ENCODE results near the gene DKK1.

The DKK1 gene

DNA sequence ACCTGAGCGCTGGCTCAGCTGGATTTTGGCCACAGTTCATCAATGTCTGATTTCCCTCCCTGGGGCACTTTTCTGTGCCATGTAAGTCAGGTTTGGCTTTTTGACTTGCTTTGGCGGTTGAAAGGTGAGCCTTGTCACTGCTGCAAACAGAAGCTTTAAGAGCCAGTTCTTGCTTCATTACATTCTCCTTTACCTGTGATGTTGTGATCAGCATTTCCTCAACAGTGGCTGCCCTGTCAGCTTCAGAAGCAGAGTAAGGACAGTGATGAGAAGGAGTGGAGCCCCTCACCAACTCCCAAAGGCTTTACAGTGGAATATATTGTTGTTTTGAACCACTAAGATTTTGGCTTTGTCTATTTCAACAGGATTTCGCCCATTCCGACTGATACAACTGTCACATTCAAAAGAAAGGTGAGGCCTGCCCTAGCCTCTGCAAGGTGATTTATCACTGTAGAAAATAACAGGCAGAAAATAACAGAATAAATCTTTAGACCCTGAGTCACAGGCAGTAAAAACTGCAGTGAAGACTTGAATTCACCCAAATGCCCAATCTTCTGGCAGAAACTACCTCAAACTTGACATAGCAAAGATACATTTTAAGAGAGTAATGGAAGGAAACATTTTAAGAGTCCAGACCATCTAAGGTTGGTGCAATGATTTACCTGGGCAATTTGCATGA is 13.3 kb upstream of the DKK1 start:
- TF ChIP-seq, protein P1, sequence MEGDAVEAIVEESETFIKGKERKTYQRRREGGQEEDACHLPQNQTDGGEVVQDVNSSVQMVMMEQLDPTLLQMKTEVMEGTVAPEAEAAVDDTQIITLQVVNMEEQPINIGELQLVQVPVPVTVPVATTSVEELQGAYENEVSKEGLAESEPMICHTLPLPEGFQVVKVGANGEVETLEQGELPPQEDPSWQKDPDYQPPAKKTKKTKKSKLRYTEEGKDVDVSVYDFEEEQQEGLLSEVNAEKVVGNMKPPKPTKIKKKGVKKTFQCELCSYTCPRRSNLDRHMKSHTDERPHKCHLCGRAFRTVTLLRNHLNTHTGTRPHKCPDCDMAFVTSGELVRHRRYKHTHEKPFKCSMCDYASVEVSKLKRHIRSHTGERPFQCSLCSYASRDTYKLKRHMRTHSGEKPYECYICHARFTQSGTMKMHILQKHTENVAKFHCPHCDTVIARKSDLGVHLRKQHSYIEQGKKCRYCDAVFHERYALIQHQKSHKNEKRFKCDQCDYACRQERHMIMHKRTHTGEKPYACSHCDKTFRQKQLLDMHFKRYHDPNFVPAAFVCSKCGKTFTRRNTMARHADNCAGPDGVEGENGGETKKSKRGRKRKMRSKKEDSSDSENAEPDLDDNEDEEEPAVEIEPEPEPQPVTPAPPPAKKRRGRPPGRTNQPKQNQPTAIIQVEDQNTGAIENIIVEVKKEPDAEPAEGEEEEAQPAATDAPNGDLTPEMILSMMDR (IDR thresholded peaks at IDR 0.05; ENCODE audit: borderline replicate concordance, insufficient read depth, low read depth, low read length) = no peak
- no peak overlapping the region for H3K4me3 ChIP-seq (ENCODE audit: low read depth, low read length)

DNA sequence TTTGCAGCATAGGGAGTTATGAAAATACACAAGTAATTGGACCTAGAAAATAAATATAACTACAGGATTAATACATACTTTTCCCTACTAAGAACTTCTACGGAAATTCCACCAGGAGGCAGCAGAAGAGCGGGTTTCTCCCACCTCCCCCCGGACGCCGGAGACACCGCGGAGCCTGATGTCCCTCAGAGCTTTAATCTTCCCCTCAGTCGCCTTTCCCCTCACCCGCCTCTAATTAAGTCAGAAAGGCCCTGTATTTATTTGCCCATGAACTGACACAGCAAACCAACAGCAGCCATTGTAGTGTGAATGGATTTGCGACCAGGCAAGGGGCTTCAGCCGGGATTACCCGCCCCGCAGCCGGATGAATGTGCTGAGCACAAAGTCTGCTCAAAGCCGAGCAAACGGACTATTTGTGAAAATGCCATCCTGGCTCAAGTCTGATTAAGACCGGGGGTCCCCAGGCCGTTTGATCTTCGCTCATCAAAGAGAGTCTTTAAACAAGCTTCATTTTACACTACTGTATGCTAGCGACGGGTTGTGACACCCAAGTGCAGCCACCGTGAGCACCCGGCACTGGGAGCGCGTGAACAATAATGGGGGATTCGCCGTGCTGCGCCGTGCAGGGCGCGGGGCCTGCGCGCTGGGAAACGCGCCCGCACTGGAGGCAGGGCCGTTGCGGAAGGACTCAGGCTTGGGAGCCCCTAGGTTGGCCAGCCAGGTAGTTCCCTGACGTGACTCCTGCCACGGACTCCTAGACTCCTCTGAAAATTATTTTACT is 5.6 kb upstream of the DKK1 start:
- no peak overlapping the region for H3K4me3 ChIP-seq (ENCODE audit: low read depth, low read length)
- TF ChIP-seq, protein P1 (IDR thresholded peaks at IDR 0.05; ENCODE audit: borderline replicate concordance, insufficient read depth, low read depth, low read length) = peak; percentile 53; the same call in 1 of the 2 replicates

DNA sequence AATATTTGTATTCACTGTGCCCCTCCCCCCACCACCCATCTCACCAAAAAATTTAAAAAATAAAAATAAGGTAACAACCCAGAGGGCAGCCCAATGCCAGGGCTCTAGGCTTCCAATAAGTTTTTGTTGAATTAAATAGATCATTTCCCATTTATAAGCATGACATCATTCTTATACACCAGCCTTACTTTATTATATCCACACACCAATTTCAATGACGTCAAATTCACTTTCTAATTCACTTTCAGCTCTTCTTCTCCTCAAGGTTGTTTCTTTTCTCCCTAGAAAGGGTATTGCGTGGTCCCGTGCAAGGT is 1.2 kb upstream of the DKK1 start:
- no peak overlapping the region for H3K4me3 ChIP-seq (ENCODE audit: low read depth, low read length)
- TF ChIP-seq, protein P1 (IDR thresholded peaks at IDR 0.05; ENCODE audit: borderline replicate concordance, insufficient read depth, low read depth, low read length) = no peak

DNA sequence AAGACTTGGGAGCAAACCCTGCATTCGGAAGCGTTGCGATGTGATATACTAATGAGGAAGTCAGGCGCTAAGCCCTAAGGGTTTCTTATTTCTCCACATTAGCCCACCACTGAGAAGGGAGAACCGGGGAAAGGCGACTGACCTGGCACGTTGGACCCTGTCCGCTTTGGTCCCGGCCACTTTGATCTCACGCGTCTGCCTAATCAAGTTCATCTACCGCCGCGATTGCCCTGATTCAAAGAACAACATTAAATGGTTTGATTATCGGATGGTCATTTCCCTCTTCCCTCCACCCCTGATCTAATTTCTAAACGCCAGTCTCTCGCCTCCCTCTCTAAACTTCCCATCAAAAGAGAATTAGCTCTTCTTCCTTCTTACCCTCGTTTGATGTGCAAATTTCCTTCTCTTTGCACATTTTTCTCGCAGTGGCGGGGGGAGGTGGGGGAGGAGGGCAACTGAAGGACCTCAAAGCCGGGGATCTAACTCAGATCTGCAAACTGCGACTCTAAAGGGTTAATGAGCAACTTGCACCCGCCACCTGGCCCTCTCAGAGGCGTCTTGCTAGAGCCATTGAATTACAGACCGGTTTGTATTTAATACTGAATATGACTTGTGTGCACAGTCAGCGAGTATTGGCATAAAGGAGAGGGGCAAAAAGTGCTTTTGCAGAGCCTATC is 687 bp upstream of the DKK1 start:
- no peak overlapping the region for H3K4me3 ChIP-seq (ENCODE audit: low read depth, low read length)
- TF ChIP-seq, protein P1 (IDR thresholded peaks at IDR 0.05; ENCODE audit: borderline replicate concordance, insufficient read depth, low read depth, low read length) = no peak

DNA sequence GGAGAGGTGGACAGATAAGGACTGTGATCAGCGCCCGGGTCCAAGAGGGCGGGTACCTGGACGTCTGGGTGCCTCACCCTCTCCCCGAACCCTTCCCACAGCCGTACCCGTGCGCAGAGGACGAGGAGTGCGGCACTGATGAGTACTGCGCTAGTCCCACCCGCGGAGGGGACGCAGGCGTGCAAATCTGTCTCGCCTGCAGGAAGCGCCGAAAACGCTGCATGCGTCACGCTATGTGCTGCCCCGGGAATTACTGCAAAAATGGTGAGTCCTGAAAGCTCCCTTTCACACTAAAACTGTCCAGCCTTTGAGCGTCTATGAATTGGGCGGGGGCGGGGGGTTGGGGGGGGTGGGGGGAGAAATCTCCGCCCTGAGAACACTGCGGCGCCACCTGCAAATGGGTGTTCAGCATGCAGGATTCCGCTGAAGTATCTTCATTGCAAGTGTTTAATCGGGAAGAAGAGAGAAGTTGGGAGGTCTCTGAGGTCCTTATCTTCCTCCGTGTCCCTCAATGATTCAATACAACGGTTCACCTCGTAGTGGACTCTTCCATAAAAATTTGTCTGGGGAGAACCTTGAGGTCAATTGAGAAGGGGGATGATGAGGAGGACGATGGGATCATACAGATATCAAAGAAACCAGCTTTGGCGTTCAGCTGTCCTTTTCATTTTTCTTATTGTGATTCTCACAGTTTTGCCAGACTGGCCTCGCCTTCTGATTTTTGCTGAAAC is 906 bp downstream of the DKK1 start:
- TF ChIP-seq, protein P1 (IDR thresholded peaks at IDR 0.05; ENCODE audit: borderline replicate concordance, insufficient read depth, low read depth, low read length) = no peak

DNA sequence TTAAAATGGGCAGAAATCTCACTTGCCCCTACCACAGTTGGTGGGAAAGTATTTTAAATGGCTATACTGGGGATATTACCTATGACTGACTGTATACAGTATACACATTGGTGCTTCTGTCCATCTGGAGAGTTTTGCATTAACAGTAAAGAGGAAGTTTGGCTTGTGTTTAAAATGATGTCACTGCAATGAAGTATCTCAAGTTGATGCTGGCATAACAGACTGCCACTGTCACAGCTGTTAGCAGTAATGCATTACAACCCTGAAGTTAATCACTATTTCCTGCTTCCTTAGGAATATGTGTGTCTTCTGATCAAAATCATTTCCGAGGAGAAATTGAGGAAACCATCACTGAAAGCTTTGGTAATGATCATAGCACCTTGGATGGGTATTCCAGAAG is 1.9 kb downstream of the DKK1 start:
- TF ChIP-seq, protein P1 (IDR thresholded peaks at IDR 0.05; ENCODE audit: borderline replicate concordance, insufficient read depth, low read depth, low read length) = no peak
- H3K4me3 ChIP-seq (ENCODE audit: low read depth, low read length) = no peak overlapping the region

More for the DNA sequence above, 906 bp downstream of the DKK1 start:
- H3K4me3 ChIP-seq (ENCODE audit: low read depth, low read length) = no peak overlapping the region

All from GM12875 (cell line).